Activated CD4-positive, alpha-beta T cell treated with anti-CD3 and anti-CD28 coated beads, Interleukin-2, amount 50 U/mL, for 4 hours (primary cell): Measurements from ENCODE around the gene STAG1.
"Not testable (repeated sequence)": the region's sequence is repeated elsewhere in the genome, so short reads cannot be mapped to it uniquely, and the experiment has no call there.

ENCODE experiments used
- DNase-seq, 2 experiments: peaks; one replicate each; pipeline ENCODE4 v3.0.0-alpha.2; 2020

The STAG1 gene

DNA sequence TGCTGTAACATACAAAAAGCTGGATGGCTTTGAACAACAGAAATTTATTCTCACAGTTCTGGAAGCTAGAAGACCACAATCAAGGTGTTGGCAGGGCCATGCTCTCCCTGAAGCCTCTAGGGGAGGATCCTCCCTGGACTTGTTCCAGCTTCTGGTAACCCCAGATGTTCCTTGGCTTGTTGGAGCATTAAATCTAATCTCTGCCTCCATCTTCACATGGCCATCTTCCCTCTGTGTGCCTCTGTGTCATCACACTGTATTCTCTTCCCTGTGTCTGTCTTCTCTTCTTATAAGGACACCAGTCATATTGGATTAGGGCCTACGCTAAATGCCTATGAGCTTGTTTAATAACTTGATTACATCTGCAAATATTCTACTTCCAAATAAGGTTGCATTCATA, 109.5 kb downstream of the STAG1 start:
- DNase-seq: no peak

DNA sequence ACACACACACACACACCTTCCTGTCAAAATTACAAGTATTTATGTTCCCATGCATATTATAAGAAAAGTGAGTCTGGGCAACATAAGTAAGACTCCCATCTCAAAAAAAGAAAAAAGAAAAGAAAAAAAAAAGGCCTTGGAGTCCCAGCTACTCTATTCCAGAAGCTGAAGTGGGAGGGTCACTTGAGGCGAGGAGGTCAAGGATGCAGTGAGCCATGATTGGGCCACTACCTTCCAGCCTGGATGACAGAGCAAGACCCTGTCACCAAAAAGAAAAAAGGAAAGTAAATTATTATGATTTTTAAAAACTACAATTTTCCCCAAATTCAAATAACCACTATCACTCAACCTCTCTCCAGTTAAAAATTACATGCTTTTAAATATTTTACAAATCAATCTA, 113.1 kb downstream of the STAG1 start:
- DNase-seq: no peak

DNA sequence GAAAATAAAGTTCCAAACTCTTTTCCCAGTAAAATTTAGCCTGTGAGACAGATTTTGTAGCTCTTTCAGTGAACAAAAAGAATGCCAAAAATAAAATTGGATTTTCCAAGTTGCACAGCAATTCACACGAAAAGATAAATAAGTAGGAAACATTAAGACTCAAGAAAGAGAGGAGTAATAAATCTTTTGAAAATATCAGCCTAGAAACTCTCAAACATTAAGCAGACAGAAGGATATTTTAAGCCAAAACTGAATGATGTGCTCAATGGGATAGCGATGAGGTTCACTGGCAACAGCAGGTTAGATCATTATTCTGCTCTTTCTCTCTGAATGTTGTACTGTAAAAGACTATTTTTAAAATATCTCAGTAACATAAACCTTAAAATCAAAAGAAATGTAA, 115.0 kb downstream of the STAG1 start:
- DNase-seq: no peak

DNA sequence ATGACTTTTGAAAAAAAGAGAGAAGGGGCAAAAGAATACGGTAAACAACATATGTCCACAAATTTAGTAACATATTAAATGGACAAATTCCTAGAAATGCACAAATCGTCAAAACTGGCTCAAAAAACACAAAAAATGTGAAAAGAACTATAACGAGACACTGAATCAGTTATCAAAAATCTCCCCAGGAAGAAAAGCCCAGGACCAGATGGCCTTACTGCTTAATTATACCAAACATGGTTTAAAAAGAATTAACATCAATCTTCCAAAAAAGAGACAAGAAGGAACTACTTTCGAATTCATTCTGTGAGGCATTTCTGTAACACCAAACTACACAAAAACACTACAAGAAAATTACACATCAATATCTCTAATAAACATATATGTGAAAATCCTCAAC, 117.4 kb downstream of the STAG1 start:
- no peak for DNase-seq

DNA sequence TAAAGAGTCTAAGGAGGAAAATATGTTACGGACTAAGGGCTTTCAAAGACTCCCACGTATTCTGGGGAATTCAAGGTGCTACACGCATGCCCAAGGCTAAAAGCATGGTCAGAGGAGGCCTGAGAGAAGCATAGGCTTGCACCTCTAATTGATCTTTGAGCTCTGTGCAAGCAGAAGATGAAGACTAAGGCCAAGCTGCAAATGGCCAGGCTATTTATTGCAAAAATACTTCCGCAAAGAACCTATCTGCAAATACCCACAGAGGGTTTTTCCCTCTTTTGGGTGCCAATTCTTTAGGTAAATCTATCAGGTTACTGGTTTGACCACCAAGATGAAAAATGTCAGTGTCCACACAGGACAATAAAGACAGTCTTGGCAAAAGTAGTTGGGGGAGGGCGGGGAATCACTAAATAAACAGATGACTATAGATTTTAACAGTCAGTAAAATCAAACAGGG, 119.5 kb downstream of the STAG1 start:
- DNase-seq: no peak

DNA sequence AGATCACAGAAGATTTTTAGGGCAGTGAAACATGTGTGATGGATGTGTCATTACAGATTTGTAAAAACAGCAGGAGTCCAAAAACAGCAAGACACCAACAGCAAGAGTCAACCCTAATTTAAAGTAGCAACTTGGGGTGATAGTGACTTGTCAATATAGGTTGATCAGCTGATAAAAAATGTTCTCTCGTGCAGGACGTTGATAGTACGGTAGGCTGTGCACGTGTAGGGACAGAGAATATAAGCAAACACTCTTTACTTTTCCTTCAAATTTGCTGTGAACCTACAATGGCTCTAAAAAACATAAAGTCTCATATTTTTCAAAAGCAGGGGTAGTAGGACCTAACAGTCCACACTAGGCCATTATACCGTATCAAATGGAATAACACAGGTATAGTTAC, 120.8 kb downstream of the STAG1 start:
- no peak for DNase-seq

DNA sequence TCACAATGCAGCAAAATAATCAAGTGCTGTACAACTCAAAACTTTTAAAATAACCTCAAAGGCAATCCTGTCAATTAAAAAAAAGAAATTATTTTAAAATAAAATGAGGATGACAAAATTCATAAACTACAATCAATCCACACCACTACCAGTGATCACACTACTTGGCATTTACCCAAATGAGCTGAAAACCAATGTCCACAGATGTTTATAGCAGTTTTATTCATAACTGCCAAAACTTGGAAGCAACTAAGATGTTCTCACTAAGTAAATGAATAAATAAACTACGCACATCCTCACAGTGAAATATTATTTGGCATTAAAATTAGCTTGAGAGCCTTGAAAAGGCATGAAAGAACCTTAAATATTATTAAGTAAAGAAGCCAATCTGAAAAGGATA, 121.3 kb downstream of the STAG1 start:
- no peak for DNase-seq

DNA sequence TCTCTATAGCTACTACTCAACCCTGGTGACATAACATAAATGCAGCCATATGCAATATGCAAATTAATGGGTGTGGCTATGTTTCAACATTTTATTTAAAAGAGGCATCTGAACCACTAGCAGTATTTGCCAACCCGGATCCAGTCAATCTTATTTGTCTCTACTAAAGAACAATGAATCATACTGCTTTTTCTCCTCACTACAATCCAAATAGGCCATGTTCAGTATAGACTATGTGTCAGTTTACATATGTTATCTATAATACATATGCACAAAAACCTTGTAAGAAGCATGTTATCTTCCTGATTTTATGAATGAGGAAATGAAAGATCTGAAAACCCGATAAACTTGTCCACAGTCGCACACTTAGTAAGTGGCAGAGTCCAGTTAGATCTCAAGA, 125.7 kb downstream of the STAG1 start:
- no peak for DNase-seq

DNA sequence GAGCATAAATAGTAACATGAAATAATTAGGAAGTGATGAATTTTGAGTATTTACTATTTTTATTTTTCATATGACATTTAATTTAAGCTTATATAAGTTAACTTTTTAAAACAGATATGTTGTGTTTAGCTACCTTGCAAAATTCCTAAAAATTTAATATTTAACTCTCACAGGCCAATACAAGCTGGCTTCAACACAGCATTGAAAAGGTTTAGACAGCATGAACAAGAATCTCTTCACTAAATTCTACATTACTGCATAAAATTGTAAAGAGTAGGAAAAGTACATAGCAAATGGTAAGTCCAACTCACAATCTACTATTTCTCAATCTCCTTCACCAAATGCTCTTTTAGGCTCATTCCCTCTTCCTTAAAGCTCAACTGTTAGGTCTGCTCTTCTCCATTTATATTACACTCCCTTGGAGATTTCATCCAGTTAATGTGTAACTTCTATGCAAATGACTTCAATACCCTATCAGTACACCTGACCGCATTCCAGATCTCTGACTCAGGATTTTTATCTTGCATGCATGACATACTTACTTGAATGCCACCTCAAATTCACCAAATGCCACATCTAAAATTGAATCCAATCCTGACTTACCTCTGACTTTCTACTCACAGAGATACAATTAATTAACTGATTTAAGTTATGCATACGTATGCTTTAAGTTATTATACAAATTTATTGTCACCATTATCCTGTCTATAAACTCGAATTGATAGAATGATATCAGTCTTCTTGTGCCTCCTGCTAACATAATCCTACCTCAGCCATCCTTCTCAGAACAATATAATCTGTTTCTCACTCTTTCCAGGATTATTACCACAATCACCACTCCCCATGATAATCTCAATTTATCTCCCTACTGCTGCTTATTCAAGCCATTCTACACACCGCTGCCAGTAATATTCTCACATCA, 127.0 kb downstream of the STAG1 start:
- no peak for DNase-seq

DNA sequence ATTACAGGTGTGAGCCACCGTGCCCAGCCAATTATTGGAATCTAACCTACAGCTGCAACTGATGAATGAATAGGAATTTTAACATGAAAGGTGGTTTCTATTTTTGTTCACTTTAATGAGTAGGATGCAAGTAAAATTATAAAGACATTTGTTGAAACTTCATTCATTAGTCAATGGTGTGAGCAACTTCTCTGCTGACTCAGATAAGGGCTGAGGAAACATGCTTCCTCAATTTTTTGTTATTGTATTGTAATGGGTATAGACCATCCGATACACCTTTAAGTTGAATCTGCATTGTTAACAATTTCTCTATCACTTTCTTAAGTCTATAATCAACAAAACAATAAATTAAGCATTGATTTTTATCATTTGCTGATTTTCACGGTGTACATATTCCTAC, 127.8 kb downstream of the STAG1 start:
- DNase-seq: no peak

DNA sequence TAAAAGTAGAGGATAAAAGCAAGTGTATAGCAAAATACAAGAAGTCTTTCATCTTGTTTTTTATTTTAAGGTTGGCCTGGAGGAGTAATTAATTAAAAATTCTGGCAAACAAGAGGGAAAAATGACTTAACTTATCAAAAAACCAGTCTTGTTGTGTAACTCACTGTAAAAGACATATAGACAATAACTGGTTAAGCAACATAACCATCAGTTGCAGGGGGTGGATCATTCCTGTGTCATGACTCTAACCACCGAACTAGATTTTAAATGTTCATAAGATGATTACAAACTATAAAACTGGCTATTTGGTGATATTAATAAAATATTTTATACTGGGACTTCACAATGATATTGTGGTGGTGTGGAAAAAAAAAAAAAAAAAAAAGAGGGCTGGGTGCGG, 130.6 kb downstream of the STAG1 start:
- no peak for DNase-seq

DNA sequence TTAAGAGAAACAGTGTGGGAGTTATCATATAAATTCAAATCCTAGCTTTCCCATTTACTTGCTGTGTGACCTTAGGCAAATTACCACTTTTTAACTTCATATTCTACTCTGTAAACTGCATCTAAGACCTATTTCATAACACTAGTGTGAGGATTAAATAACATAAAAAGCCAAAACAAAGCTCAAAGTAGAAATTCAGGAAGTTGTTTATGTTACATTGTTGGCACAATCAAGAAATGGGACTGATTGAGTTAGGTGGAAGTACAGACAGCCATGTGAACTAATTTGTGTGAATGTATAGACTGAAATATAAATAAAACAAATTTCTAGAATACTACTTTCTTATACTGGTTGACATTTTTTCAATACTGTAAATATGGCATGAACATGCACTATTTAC, 131.7 kb downstream of the STAG1 start:
- no peak for DNase-seq

DNA sequence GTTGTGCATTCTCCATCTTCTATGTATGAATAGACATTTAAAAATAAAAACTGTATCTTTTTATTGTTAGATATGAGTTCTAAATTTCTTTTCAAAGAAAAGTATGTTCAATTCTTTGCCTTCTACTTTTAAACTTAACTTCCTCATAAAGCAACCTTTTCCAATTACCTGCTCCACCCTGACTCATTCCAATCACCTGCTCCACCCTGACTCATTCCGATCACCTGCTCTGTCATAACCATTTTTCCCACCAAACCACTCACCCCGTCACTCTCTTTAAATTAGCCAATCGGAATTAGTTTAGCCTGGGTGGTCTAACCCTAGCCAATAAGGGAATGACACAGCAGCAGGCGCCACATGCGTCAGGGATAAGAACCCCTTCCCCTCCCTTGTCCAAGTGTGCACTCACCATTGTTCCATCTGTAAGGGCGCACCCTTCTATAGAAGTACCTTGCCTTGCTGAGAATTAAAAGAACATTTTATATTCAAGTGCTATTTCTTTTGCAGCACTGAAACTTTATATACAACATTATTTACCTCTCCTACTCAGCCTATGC, 134.1 kb downstream of the STAG1 start:
- DNase-seq: not testable (repeated sequence)

DNA sequence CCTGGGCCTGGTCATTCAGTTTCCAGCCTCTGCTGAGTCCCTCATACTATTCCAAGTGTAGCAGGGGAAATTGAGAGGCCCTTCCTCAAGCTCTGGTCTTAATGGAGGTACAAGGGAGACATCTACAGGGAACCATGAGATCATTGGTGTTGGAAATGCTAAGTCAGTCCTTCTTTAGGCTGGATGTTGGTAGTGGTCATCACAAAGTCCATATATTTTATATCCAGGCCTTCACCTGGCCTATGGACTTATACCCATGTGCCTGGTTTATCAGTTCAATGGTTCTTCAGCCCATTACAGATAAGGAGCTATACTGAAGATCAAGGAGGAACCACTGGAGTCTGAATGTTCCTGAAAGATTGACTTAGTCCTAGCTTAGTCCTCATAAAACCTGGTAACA, 135.0 kb downstream of the STAG1 start:
- no peak for DNase-seq

DNA sequence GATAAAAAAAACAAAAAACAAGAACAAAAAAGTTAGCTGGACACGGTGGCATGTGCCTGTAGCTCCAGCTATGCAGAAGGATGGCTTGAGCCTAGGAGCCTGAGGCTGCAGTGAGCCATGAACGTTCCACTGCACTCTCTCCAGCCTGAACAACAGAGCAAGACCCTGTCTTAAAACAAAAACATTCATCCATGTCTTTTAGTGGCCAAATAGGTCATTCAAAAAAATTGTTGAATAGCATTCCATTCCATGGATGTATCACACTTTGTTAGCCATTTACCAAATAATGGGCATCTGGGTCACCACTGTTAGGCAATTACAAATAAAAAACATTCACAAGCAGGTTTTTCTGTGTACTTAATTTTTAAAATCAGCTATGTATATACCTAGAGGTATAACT, 139.7 kb downstream of the STAG1 start:
- DNase-seq: no peak

DNA sequence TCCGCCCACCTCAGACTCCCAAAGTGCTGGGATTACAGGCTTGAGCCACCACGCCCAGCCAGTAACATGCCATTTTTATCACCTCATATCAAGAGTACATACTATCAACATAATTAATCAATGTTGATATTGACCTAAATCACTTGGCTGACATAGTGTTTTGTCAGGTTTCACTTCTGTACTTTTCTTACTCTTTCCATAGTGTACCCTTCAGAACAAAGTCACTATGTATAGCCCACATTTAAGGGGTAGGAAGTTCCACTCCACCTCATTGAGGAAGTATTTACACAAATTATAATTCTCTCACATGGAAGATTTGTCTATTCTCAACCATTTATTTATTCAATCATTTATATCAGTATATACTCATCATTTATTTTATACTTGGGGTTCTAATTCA, 145.2 kb downstream of the STAG1 start:
- DNase-seq: no peak

DNA sequence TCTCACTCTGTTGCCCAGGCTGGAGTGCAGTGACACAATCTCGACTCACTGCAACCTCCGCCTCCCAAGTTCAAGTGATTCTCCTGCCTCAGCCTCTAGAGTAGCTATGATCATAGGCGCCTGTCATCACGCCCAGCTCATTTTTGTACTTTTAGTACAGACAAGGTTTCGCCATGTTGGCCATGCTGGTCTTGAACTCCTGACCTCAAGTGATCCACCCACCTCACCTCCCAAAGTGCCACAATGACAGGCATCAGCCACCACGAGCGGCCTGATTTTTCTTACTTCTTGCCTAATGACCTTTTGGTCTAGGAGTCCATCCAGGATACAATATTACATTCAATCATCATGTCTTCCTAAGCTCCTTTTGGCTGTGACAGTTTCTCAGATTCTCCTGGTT, 146.0 kb downstream of the STAG1 start:
- not testable (repeated sequence) for DNase-seq

DNA sequence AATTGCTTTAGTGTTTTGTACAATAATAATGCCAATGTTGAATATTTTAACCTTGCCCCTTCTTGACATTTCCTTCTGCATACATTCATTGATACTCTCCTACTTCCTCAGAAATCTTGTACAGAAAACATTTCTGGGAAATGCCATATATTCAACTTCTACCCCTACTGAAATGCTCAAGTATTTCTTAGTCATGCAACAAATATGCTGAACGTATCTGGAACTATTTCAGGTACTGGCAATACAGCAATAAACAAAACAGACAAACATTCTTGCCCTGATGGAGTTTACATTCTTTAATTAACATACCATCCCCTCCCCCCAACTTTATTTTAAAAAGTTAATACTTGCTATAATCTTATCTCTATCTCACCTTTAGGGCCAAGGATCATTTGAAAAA, 147.2 kb downstream of the STAG1 start:
- DNase-seq: no peak

DNA sequence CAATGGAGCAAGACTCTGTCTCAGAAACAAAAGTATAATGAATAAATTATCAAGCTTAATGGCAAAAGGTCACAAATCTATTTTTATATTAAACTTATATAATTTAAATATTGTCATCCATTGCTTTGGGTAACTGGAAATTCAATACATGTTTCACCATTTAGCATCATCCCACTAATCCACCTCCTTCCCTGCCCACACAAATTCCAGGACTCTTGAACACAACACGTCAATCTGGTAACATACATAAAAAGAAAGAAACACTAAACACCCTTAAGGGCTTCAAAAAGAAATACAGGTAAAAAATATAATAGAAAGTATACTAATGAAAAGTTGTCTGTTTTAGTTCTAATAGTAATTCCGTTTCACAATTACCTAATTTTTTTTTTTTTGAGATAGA, 149.4 kb downstream of the STAG1 start:
- no peak for DNase-seq

DNA sequence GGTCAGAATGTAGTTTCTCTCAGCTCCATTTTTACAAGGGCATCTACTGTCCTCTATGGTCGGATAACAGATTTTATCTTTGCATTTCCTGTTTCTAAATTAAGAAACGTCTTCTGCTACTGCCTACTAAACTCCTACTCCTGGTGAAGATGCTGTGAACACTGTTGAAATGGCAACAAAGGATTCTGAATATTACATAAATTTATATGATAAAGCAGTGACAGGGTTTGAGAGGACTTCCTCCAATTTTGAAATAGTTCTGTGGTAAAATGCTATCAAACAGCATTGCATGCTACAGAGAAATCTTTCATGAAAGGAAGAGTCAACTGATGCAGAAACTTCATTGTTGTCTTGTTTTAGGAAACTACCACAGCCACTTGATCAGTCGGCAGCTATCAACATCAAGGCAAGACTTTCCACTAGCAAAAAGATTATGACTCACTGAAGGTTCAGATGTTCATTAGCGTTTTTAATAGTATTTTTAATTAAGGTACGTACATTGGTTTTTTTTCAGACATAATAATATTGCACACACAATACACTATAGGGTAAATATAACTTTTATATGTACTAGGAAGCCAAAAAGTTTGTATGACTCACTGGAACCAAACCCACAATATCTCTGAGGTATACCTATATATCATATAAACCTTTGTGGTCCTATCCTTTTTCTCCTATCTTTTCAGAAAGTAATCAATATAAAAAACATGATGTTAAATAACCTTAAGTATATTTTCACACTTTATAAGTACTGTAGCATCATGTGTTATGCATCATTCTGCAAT, 156.1 kb downstream of the STAG1 start:
- no peak for DNase-seq

DNA sequence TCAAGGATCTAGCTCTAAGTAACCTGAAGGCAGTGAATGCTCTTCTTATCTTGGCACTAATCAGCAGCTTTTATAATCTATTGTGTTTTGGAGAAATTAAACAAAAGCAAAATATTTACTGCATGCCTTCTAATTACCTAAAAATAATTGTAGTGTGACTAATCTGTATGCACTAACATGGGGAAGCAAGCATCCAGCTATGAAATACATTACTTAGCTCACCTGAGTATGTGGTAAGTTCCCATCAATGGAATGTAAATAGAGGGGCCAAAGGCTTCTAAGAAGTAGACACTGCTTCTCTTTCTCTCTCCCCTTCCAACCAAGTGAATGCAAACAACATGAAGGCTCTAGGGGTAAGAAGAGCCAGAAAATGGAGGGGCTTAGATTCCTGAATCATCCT, 165.6 kb downstream of the STAG1 start:
- no peak for DNase-seq

DNA sequence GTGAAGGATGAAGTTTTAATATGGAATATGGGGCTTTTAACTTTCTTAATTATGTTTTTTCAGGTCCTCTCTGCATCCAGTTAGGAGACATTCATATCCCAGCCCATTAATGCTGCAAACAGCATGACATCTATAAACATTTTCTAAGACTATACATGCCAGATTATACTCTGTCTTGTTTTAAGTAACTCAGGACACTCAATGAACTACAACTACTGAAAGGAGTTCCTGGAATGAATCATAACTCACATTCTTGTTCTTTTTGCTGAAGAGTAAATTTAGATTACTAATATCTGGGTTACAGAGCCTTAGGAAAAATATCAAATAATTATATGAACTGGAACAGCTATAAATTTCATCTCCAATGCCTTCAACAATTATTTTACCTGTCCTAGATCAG, 167.4 kb downstream of the STAG1 start:
- no peak for DNase-seq

DNA sequence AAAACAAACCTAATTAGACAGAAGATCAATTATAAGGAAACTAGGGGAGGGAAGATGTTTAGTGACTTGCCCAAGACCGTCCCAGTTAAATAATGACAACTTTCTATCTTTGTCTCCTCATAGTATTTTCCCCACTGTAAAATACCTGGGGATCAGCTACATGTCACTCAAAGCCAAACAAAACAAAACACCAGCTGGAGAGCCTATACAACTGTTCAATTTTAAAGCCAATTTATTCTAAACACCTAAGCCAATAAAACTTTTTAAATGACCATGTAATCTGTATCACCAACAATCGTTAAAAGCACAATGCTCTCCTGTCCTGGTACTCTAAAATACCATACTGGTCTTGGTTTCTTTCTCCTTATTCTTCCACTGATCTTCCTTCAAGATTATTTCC, 168.4 kb downstream of the STAG1 start:
- no peak for DNase-seq

DNA sequence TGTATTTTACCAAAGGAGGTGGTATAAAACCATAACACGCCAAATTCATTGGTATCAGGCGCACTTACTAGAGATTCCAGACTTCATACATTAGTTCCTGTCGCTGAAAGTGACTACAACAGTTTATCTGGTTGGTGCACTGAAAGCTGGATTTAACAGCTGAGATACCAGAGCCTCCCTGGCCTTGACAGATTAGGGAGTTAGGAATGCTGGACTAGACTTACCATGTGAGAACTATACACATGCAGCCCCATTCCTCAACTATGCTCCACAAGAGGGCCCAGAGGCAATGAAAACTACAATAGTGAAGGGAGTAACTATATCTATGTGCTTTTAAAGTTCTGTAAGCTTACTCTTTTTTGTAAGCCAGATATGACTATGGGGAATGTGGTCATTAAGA, 174.4 kb downstream of the STAG1 start:
- no peak for DNase-seq
